HCT116 (cell line): ENCODE measurements around the gene ARHGAP33.

Source experiments
- EZH2 ChIP-seq: fragments of 200-600 bp; sonication (generic); IDR thresholded peaks from 2 replicates; pipeline ENCODE4 v1.6.1; 2017; ENCODE audit warnings: antibody characterized with exemption, mixed run types
- EZH2phosphoT487 ChIP-seq: fragments of 200-600 bp; IDR thresholded peaks from 2 replicates; pipeline ENCODE4 v1.6.1; 2018; ENCODE audit warnings: antibody characterized with exemption, borderline replicate concordance
- POLR2A ChIP-seq: IDR thresholded peaks from 2 replicates; pipeline ENCODE4 v1.7.0; 2011; ENCODE audit warnings: borderline replicate concordance; ENCODE audit not compliant: insufficient read depth, insufficient read length; ENCODE audit errors: extremely low read depth
- TF ChIP-seq, protein P1 (sequence below), 3 experiments: fragments of 200-600 bp in 1 of 3; sonication (generic) in 1 of 3; IDR thresholded peaks in 2 of 3; conservative IDR thresholded peaks in 1 of 3; 2 replicates each; pipeline ENCODE4 v1.5.1; 2012 to 2017; ENCODE audit warnings: low read depth in 2 of 3, low read length in 2 of 3, antibody characterized with exemption in 1 of 3, borderline replicate concordance in 1 of 3, control low read depth in 1 of 3, mild to moderate bottlenecking in 1 of 3, mixed read lengths in 1 of 3, mixed run types in 1 of 3, moderate library complexity in 1 of 3; ENCODE audit not compliant: insufficient read depth in 1 of 3
- TF ChIP-seq, protein P2 (sequence below): IDR thresholded peaks from 2 replicates; pipeline ENCODE4 v1.6.1; 2012; ENCODE audit warnings: low read depth

DNA sequence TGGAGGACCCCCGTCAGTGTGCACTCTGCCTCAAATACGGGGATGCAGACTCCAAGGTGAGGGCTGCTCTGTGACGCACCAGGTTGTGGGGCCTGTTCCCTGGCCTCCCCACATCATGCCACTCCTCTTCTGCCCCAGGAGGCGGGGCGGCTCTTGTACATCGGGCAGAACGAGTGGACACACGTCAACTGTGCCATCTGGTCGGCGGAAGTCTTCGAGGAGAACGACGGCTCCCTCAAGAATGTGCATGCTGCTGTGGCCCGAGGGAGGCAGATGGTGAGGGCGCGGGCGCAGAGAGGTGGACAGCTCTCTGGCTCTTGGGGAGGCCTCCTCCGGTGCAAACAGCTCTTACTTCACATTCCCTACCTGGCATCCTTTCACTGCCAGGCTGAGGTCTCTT is 46.3 kb upstream of the ARHGAP33 start:
- TF ChIP-seq, protein P1, sequence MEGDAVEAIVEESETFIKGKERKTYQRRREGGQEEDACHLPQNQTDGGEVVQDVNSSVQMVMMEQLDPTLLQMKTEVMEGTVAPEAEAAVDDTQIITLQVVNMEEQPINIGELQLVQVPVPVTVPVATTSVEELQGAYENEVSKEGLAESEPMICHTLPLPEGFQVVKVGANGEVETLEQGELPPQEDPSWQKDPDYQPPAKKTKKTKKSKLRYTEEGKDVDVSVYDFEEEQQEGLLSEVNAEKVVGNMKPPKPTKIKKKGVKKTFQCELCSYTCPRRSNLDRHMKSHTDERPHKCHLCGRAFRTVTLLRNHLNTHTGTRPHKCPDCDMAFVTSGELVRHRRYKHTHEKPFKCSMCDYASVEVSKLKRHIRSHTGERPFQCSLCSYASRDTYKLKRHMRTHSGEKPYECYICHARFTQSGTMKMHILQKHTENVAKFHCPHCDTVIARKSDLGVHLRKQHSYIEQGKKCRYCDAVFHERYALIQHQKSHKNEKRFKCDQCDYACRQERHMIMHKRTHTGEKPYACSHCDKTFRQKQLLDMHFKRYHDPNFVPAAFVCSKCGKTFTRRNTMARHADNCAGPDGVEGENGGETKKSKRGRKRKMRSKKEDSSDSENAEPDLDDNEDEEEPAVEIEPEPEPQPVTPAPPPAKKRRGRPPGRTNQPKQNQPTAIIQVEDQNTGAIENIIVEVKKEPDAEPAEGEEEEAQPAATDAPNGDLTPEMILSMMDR (IDR thresholded peaks at IDR 0.05 in 2 of 3, conservative IDR thresholded peaks at IDR 0.05 in 1 of 3; ENCODE audit: borderline replicate concordance in 1 of 3, insufficient read depth in 1 of 3, low read depth in 2 of 3, low read length in 2 of 3): no peak
- TF ChIP-seq POLR2A (no peak), EZH2phosphoT487 (no peak), EZH2 (no peak)
- TF ChIP-seq, protein P2, sequence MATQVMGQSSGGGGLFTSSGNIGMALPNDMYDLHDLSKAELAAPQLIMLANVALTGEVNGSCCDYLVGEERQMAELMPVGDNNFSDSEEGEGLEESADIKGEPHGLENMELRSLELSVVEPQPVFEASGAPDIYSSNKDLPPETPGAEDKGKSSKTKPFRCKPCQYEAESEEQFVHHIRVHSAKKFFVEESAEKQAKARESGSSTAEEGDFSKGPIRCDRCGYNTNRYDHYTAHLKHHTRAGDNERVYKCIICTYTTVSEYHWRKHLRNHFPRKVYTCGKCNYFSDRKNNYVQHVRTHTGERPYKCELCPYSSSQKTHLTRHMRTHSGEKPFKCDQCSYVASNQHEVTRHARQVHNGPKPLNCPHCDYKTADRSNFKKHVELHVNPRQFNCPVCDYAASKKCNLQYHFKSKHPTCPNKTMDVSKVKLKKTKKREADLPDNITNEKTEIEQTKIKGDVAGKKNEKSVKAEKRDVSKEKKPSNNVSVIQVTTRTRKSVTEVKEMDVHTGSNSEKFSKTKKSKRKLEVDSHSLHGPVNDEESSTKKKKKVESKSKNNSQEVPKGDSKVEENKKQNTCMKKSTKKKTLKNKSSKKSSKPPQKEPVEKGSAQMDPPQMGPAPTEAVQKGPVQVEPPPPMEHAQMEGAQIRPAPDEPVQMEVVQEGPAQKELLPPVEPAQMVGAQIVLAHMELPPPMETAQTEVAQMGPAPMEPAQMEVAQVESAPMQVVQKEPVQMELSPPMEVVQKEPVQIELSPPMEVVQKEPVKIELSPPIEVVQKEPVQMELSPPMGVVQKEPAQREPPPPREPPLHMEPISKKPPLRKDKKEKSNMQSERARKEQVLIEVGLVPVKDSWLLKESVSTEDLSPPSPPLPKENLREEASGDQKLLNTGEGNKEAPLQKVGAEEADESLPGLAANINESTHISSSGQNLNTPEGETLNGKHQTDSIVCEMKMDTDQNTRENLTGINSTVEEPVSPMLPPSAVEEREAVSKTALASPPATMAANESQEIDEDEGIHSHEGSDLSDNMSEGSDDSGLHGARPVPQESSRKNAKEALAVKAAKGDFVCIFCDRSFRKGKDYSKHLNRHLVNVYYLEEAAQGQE: no peak
